GM10266 (cell line): ENCODE measurements around the gene SDHAF3.
"Not testable (repeated sequence)": the region's sequence is repeated elsewhere in the genome, so short reads cannot be mapped to it uniquely, and the experiment has no call there.

Source experiments
- DNase-seq: peaks from one replicate; pipeline ENCODE4 v3.0.0; 2012; ENCODE audit errors: extremely low spot score
- TF ChIP-seq, protein P1 (sequence below): IDR thresholded peaks from 2 replicates; pipeline ENCODE4 v1.5.1; 2012; ENCODE audit warnings: mild to moderate bottlenecking, low read depth; ENCODE audit not compliant: control insufficient read depth, insufficient read depth; ENCODE audit errors: missing control alignments

The SDHAF3 gene

DNA sequence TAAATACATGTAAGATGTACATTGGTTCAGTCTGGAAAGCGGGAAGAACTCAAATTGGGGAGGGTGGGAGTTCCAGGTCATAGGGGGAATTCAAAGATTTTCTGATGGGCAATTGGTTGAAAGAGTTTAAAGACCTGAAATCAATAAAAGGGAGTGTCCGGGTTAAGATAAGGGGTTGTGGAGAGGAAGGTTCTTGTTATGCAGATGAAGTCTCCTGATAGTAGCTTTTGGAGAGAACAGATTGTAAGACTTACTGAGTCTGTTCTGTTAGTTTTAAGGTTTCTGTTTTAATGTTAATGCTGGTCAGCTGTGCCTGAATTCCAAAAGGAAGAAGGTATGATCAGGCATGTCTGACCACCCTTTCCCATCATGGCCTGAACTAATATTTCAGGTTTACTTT is 48.8 kb downstream of the SDHAF3 start:
- no peak for DNase-seq

DNA sequence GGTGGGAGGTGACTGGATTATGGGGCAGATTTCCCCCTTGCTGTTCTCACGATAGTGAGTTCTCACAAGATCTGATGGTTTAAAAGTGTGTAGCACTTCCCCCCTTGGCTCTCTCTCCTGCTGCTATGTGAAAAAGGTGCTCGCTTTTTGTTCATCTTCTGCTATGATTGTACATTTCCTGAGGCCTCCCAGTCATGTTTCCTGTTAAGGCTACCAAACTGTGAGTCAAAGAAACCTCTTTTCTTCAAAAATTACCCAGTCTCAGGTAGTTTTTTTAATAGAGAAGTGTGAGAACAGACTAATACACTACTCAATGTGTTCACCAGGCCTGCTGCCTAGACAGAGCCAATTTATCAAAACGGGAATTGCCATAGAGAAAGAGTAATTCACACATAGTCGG is 49.7 kb downstream of the SDHAF3 start:
- TF ChIP-seq, protein P1, sequence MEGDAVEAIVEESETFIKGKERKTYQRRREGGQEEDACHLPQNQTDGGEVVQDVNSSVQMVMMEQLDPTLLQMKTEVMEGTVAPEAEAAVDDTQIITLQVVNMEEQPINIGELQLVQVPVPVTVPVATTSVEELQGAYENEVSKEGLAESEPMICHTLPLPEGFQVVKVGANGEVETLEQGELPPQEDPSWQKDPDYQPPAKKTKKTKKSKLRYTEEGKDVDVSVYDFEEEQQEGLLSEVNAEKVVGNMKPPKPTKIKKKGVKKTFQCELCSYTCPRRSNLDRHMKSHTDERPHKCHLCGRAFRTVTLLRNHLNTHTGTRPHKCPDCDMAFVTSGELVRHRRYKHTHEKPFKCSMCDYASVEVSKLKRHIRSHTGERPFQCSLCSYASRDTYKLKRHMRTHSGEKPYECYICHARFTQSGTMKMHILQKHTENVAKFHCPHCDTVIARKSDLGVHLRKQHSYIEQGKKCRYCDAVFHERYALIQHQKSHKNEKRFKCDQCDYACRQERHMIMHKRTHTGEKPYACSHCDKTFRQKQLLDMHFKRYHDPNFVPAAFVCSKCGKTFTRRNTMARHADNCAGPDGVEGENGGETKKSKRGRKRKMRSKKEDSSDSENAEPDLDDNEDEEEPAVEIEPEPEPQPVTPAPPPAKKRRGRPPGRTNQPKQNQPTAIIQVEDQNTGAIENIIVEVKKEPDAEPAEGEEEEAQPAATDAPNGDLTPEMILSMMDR = no peak
- no peak for DNase-seq

More for the DNA sequence above, 48.8 kb downstream of the SDHAF3 start:
- TF ChIP-seq, protein P1 = no peak

DNA sequence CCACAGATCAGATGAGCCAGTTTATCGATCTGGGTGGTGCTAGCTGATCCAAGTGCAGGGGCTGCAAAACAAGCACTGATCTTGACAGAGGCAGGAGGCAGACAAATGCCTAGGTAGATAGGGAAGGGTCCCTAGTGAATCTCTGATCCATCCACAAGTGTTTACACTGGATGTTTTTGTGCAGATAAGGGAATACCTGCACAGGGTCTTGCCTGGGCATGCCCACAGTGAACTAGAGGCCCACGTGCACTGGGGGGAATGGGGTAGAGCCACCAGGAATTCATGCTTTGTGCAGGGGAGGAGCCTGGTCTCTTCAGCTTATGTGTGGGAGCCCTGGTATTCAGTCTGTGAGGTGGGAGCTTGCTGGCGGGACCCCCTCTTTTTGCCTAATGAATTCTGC is 50.3 kb downstream of the SDHAF3 start:
- TF ChIP-seq, protein P1 = no peak
- DNase-seq = no peak

DNA sequence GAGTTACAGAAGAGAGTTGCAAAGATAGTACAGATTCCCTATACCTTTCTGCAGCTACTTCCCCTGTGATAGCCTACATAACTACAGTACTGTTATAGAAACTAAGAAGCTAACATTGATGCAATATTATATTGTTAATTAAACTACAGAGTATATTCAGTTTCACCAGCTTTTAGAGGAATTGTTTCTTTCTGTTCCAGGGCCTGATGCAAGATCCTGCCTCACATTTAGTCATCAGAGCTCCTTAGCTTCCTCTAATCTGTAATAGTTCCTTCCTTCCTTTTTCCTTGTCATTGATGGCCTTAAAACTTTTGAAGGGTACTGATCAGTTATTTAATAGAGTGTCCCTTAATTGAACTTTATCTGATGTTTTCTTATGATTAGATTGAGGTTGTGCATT is 56.8 kb downstream of the SDHAF3 start:
- TF ChIP-seq, protein P1 = no peak
- no peak for DNase-seq

DNA sequence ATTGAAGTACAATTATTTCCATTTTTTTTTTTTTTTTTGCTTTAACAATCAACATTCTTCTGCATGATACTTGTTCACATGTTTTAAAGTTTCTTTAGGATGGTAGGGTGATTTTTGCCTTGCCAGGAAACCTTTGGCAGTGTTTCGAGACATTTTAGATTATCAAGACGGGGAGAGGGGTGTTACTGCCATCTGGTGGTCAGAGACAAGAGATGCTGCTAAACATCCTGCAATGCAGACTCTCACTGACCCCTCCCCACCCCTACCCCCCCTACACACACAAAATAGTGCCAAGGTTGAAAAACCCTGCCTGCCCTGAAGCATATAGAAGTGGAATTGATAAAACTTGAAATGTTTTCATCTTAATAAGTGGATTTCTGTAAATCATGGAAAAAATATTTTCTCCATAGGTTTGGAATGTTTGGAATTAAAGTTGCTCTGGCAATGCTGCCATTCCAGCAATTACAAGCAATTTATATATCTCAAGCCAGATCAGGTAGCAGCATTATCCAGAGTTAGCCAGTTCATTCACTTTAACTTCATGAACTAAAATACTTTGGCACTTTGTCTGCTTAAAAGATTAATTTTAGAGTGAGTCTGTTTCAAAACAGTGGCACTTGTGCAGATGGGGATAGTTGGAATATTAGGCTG is 62.1 kb downstream of the SDHAF3 start:
- TF ChIP-seq, protein P1 = peak; percentile 77
- DNase-seq = peak; percentile 54

DNA sequence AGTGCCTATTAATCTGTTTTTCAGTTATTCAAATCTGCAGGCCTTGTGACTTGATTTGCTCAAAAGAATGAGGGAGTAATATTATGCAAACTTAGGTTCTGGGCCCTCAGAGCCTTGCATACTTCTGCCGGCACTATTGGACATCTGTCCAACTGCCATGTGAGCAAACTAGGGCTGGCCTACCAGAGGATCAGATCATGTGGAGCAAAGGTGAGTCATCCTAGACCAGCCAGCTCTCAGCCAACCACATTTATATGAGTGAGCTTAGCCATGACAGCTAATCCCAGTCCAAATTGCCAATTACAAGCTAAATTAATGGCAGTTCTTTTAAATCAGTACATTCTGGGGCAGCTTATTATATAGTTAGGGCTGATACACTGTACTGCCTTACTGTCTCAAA is 69.6 kb downstream of the SDHAF3 start:
- TF ChIP-seq, protein P1 = no peak
- DNase-seq = no peak

DNA sequence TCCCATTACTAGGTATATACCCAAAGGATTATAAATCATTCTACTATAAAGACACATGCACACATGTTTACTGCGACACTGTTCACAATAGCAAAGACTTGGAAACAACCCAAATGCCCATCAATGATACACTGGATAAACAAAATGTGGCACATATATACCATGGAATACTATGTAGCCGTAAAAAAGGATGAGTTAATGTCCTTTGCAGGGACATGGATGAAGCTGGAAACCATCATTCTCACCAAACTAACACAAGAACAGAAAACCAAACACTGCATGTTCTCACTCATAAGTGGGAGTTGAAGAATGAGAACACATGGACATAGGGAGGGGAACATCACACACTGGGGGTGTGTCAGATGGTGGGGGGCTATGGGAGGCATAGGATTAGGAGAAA is 78.7 kb downstream of the SDHAF3 start:
- DNase-seq = not testable (repeated sequence)

DNA sequence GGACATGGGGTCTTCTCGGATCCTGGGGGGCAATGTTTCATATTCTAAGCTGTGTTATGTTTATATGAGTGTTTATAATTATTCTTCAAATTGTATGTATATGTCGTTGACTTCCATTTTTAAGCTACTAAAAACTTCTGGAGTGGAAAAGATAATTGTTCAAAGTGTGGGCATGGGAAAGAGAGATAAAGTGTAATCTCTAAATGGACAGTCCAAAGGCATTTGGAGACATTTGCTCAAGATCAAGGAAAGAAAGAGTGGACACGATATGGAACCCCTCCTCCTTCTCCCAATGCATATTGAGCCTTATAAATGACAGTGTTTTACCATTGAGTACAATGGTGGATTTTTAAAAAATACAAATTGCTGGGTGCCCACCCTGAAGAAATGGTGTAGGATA is 81.1 kb downstream of the SDHAF3 start:
- TF ChIP-seq, protein P1 = no peak
- DNase-seq = no peak
